Activated CD8-positive, alpha-beta memory T cell treated with anti-CD3 and anti-CD28 coated beads for 1 hour (primary cell): Measurements from ENCODE around the gene KEL.

Source experiments
- DNase-seq, 2 donors: peaks; one replicate each; pipeline ENCODE4 v3.0.0-alpha.2; 2020; ENCODE audit warnings: low read depth in 1 of 2; ENCODE audit errors: extremely low read depth in 1 of 2

KEL gene

DNA sequence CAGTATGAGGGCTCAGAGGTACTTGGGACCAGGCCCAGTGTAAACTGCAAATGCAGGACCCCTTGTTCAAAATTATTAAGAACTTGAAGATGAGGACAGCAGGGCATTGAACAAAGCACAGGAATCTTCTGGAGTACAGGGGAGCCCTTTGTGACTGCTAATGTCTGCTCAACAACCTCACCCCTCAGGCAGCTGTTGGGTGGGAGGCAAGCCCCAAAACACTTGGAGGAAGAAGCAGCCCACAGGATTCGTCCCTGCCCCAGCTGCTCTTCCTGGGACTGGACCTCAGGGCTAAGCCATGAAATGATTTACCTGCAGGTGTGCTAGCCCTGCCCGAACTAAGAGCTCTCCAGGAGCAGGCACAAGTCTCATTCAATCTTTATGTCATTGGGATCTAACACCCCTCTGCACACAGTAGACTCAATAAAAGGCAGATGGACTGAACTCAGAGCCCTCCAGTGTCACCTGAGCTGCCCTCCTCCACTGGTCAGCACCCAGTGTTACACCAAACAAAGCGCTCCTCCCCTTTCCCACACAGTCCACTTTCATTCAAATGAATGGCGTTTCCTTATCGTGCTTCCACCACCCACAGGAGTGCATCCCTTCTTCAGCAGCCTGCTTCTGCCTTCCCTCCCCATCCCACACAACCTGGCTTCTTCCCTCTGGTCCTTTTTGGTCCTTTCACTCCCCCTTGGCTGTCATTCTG lies 29.6 kb downstream of the KEL start:
- DNase-seq, result no peak

DNA sequence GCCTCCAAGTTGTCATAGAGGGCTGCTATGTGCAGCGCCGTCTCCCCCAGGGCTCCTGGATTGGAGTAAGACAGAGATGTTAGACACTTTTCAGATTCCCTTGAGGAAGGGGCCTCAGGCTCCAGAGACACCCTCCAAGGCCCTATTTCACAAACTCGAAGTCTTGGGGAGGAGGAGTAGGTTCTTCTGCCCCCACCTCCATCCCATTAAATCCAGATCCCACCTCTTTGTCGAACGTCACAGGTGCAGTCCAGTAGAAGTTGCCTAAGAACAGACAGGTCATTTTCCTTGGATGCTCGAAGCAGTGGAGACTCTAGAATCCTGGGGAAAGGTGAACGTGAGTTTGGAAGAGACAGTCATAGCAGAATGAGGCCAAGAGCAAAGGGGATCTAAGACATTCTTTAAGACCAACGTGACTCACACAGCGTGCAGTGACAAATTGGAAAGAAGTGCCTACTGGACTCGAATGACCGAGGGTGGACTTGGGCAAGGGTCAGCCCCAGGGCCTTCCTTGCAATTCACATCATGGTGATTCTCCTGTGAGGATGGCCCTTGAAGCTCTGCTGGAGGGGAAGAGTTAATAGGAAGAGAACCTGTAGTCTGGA lies 31.9 kb downstream of the KEL start:
- no peak for DNase-seq

DNA sequence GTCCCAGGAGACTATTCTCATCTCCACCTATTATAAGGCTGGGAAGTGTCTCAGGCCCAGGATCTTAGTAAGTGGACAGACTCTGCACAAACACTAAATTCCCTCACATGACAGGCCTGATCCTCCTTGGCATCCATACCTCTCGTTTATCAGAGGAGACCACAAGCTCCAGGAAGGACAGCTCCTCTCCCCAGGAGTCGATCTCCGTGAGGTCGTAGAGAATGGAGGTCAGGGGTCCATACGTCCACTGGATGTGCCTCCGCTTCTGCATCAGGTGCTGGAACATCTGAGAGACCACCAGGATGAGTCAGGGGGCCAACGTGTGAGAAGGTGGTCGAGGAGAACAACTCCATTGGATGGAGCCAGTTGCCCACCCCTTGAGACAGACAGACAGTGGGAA lies 34.2 kb downstream of the KEL start:
- no peak for DNase-seq

DNA sequence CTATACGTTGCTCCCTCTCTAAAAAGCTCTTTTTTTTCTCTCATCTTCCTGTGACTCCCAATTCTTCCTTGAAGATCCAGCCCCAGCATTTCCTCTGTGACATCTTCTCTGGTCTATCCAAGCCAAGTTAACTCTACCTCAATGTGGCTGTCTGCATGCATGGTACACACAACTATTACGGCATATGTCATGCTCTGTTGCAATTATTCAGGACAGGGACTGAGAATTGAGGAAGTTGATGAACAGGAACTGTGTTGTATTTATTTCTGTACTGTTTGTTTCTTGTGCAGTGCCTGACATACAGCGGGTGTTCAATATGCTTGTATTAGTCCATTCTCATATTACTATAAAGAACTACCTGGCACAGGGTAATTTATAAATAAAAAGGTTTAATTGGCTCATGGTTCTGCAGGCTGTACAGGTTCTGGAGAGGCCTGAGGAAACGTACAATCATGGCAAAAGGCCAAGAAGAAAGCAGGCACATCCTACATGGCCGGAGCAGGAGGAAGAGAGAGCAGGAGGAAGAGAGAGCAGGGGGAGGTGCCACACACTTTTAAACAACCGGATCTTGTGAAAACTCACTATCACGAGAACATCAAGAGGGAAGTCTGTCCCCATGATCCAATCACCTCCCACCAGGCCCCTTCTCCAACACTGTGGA lies 34.9 kb downstream of the KEL start:
- no peak for DNase-seq

DNA sequence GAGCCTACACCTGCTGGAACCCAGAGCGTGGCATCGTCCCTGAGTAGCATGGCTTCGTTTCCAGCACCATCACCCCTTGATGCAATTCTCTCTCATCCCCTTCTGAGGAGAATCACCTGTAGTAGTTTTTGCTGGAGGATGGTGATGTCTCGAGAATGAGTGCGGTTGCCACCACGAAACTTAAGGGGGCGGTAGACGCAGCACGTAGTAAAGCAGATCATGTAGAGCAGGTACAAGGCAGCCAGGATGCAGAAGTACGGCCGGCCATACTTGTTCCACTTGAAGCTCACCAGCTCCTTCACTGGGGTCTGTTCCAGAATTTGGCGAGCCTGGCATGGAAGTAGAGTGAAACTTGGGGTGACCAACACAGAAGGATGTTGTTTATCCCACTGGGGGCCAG lies 36.8 kb downstream of the KEL start:
- no peak for DNase-seq

DNA sequence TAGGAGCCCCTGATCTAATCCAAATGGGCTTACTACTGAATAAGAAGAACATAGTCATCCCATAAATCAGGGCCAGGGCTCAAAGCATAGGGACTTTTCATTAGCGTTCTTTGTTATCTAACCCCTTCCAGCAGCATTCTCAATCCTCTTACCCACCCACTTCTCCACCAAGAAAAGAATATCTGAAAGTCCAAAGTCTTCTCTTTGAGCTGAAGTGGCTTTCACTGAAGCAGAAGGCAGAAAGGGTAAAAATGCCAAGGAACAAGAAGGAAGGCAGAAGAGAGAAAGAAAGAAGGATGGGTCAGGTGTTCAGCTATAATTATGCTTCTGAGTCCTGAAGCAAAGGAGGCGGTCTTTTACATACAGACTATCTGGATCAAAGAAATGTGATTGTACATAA lies 38.8 kb downstream of the KEL start:
- no peak for DNase-seq

DNA sequence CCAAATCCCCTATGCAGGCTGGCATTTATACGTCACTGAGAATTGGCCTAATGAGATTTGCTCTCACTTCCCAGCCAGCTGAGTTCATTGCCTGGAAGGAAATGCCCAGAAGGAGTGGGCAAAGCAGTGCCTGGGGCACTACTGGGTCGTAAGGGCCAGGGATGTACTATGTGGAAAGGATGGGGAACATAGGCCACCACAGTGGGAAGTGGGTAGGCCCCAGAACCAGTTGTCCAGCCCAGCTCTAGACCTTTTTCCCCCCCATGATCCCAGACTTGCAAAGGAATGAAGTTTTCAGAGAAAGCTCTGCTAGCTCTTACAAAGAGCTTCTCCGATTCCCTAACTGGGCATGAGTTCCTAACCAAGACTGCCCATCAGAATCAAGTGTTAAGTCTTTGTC lies 42.5 kb downstream of the KEL start:
- DNase-seq, result no peak

DNA sequence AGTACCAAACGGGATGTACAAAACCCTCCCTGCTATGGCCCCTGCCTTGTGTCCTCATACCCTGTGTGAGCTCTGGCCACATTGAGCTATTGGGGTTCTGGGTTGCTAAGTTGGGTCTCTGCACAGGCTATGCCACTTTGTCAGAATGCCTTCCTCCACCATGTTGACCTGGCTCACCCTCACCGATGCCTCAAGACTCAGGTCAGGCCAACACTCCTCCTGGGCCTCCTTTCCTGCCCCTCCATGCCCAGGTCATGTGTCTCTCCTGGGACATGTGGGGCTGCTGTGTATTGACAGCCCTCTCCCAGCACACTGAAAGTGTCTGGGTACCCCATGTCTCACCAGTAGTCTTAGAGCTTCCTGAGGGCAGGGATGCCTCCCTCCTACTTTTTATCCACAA lies 43.3 kb downstream of the KEL start:
- no peak for DNase-seq

DNA sequence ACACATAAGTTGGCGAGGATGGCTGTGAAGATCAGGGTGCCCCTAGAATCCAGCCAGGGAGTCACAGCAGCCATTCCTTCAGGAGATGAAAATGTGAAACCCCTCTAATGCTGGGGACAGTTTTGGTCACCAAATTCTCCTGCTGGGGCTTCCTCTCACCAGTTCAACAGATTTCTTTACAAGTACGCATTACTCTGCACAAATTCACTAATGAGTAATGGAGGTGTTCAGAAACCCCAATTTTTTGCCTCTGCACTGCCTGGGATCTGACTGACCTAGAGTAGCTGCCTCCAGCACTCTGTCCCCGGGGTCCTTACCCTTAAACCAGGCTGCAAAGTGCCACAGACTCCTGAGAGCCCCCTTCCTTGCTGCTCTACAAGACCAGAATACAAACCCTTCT lies 44.7 kb downstream of the KEL start:
- DNase-seq, result no peak

DNA sequence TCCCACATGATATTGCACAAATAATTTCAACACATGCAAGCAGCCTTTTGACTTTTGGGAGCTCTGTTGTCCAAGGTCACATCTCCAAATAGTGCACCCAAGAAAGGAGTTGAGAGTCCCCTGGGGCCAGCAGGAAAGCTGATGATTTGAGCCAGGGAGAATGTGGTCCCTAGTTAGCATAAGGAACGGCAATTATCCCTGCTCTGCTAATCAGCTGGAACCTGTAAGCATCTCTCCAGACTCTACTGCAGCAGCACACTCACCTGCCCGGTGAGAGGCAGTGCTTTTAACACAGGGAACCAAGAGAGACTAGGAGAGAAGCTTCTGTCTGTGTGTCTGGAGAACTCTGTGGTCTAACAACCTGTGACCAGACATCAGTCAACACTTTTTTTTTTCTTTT lies 45.7 kb downstream of the KEL start:
- no peak for DNase-seq

DNA sequence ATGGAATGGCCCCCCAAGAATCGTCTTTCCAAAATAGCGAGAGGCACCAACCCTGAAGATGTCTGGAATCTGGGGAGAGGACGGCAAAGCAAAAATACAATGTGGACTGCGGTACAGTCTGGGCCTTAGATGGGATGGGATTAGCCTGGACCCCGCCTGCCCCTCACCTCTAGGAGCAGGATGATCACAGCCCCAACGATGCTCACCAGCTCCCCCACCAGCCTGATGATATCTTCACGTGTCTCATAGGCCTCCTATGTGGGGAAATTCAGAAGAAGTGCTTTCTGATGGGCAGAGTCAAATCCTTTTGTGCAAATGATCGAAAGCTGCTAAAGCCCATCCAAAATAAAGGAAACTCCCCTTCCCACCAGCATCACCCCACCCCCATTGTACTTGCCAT lies 46.8 kb downstream of the KEL start:
- no peak for DNase-seq

DNA sequence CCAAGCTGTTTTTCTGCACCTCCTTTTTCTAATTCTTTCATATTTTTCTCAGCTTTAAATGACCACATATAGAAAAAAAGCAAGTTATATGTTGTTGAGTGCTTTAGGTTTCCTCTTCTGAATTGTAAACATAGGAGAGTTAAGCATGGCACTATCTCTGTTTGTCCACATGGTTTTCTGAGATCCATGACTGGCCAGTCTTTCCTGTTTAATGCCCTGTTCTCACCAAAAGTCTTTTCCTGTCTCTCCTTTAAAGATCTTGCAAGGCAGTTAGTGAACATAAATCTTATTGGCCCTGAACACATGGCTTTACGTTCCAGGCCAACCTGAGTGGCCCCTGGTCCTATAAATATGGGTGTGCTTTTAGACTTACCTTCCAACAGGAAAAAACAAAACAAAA lies 48.0 kb downstream of the KEL start:
- DNase-seq, result no peak

DNA sequence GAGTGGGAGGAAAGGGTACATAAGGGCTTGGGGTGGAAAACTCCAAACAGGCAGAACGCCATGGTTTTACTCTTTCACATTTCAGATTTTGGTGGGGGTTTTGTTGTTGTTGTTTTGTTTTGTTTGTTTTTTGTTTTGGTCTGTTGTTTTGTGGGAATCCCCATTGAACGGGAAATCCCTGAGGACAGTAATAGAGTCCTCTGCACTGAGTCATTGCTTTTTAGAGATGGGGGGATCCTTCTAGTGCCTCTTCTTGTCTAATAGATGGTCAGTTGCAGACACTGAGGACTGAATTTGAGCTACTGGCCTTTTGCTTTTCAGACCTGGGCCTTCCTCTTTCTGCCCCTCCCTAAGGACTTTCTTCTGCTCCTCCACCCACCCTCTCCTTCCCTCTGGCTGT lies 48.6 kb downstream of the KEL start:
- no peak for DNase-seq

DNA sequence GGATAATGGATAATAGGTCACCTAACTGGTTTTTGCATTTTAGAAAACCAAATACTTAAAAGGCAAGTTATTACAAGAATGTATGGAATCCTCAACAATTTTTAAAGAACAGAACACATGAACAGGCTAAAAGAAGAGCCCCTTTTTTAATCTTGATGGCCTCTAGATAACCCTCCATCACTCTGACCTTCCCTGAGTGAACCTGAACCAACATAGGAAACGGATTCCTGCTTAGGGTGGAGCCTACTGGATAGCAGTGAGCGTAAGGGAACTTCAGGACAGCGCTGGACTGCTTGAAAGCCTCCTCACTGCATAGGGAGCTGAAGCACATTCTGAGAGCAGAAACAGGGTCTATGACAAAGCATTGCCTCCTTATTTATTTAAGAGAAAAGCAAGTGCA lies 49.1 kb downstream of the KEL start:
- no peak for DNase-seq

DNA sequence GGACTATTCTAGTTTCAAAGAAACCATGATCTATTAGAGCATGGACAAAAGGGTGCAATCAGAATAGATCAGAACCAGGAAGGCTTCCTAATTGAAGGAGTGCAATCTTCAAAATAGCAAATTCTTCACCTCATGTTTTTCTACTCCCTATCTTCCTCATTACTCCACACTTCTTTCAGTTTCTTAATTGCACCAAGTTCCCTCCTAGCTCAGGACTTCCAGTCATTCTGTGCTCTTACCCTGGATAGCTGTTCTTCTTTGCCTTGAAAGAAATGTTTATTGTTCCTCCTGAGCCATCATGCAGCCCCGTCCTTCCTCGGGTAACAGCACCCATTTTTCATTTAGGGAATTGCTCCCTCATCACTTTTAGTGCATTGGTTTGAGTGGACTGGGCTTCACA lies 51.7 kb downstream of the KEL start:
- DNase-seq, result no peak

DNA sequence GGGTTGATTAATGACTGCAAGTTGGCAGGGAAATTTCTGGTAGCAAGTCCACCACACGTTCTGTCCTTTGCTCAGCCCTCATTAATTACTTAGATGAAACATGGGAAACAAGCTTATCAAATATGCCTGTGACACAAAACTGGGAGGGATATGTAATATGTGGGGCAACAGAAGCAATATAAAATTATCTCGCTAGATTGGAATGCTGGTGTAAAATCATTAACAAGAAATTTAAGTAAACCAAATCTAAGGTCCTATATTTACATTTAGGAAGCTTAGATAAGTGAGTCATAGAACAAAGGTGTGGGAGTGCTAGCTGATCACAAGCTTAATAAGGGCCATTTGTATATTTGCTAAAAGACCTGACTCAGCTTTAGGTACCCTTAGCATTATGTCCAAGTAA lies 52.1 kb downstream of the KEL start:
- no peak for DNase-seq

DNA sequence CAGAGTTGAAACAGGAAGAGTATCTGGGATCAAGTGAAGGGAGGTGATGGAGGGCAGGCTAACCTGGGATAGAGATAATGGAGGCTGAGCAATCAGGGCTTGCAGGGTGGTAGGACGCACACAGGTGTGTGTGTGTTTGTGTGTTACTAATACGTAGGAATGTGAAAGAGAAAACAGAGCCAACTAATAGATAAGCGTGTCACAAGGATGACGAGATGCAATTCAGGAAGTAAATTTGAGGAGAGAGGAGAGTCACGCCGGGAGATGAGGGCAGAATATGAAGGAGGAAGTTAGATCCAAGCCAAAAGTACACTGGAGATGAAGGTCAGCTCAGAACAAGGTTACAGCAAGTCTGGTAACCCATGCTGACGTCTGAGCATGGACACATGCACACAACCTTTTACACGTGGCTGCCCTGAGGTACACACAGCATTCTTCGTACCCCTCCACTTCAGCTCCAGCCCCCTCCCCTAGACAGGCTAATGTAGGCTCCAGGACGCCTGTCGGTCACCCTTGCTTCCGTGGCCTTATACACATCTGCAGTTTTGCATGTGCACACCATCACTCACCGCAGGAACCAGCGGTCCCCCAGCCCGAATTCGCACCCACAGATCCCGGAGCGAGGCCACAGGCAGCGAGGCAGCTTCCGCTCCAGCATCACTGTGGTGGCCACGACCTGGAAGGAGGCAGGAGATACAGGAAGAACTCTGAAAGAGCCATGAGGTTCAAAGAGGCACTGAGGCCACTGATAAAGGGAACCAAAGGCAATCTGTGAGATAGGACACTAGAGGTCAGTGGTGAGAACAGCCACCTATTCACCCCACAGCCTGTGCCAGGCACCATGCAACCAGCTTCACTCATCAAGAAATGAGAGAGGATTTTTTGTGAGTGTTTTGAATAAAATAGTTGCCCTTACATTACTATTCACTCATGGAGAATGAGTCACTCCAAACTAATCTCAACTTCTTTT lies 53.0 kb downstream of the KEL start:
- no peak for DNase-seq

DNA sequence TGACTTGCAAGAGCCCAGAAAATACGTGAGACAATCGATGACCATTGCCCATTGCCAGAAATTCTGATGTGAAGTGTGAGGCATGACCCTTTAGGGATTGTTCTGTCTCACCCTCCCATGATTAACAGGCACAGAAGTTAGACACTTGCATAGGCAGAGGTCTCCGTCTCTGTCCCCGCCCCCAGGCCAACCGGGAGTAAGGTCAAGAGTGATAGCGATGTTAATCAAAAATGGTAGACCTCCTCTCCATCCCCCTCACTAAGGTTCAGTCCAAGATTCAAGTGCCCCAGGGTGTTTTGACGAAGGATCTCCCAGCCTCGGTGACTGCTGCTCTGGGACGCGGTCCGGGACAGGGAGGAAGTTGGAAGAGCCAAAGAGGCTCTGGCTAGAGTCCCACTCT lies 53.9 kb downstream of the KEL start:
- DNase-seq, result no peak

DNA sequence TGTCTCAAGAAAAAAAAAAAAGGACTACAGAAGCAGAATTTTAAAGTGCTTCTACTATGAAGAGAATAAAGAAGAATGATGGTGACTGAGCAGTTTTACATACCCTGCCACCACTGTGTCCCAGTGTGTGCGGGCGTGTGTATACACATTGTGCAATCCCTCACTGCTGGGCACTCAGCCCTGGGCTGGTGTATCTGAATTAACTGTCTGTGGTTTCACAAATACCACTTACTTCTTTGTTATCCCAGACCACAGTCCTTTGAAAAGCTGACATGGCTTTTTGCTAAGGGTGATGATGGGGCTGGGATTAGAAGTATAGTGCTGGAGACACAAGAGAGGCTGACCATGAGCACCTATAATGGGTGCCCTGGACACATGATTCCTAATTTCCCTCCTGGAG lies 55.5 kb downstream of the KEL start:
- no peak for DNase-seq

DNA sequence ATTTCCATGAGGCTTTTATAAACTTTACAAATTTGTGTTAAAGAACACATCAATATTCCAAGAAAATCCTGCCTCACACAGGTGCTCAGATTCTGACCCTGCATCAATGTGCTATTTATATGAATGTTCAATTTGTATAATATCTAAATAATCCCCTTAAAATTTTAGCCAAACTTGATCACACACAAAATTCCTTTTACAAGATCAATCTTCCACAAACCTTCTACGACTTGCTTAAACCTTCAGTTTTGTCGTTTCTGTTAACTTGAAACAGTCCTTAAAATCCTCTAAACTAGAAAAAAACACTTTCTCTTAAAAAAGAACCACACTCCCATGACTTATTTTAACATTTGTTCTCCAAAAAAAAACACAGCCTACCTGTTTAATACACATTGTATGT lies 56.4 kb downstream of the KEL start:
- no peak for DNase-seq

DNA sequence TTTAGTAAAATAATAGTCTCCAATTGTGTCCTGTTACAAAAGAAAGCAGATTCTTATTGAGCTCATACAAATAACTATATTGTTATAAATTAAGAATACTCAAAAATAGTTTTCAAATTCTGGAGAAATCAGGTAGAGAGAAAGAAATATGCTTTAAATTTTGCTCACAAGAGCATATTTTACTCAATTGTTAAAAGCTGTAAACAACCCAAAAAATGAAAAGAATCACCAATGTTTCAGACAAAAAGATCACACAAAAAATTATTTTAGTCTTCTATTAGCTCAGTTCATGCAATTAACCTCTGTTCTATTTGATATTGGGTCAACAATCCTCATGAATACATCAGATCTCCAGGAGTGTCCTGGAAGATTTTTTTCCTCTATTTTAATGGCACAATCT lies 58.0 kb downstream of the KEL start:
- DNase-seq, result no peak
